Right lobe of liver (tissue), 4 donors: Measurements from ENCODE around the gene NR6A1.

Experiments used
- POLR2A ChIP-seq: fragments of 450-650 bp; IDR thresholded peaks from one replicate; pipeline ENCODE4 v1.6.1; 2017; ENCODE audit warnings: antibody characterized with exemption, mild to moderate bottlenecking
- TF ChIP-seq, protein P1 (sequence below), 4 donors: fragments of 200-600 bp in 3 of 4; fragments of 450-650 bp in 1 of 4; IDR thresholded peaks; one replicate each; pipeline versions ENCODE4 v1.5.1 to v1.8.0; 2016 to 2022; ENCODE audit warnings: antibody characterized with exemption in 4 of 4, mild to moderate bottlenecking in 2 of 4
- donor health status: DM: no; HTN: no; CAD: no.
- donor health status: DM: no; HTN: no; CAD: no.
- donor health status: DM: no; HTN: yes; CAD: no.

GRCh38 chr9:124771021-124771866 is at the start of gene NR6A1:
- TF ChIP-seq, protein P1, sequence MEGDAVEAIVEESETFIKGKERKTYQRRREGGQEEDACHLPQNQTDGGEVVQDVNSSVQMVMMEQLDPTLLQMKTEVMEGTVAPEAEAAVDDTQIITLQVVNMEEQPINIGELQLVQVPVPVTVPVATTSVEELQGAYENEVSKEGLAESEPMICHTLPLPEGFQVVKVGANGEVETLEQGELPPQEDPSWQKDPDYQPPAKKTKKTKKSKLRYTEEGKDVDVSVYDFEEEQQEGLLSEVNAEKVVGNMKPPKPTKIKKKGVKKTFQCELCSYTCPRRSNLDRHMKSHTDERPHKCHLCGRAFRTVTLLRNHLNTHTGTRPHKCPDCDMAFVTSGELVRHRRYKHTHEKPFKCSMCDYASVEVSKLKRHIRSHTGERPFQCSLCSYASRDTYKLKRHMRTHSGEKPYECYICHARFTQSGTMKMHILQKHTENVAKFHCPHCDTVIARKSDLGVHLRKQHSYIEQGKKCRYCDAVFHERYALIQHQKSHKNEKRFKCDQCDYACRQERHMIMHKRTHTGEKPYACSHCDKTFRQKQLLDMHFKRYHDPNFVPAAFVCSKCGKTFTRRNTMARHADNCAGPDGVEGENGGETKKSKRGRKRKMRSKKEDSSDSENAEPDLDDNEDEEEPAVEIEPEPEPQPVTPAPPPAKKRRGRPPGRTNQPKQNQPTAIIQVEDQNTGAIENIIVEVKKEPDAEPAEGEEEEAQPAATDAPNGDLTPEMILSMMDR (IDR thresholded peaks at IDR 0.05) = peak in 3 of 4 donors; percentile 15 to 24 (median 19)
- TF ChIP-seq POLR2A = peak; percentile 50
